GM18517 (cell line): ENCODE measurements around the gene TMOD3.
"Not testable (repeated sequence)": the region's sequence is repeated elsewhere in the genome, so short reads cannot be mapped to it uniquely, and the experiment has no call there.

Source experiments
- ATAC-seq: cut with Tn5 transposase; IDR thresholded peaks from one replicate; pipeline ENCODE4 v1.9.1; 2021; ENCODE audit warnings: mild to moderate bottlenecking, moderate library complexity; ENCODE audit not compliant: unreplicated experiment

Gene TMOD3

DNA sequence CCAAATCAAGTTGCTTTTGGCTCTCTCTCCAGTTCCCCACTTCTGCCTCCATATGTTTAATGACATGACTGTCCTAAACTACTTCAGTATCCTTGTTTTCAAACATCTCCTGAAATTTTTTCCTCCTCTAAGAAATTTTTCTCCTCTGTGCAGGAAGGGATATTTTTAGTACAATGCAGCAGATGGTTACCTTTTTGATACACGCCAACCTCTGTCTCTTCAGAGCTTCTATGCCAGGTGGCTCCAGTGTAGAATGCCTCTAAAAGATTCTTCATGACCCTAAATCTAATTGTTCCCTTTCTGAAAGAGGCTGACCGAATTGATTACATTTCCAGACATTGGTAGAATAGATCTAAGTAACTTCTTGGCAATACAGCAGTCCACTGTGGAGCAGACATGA, 33.7 kb downstream of the TMOD3 start:
- ATAC-seq, result no peak

DNA sequence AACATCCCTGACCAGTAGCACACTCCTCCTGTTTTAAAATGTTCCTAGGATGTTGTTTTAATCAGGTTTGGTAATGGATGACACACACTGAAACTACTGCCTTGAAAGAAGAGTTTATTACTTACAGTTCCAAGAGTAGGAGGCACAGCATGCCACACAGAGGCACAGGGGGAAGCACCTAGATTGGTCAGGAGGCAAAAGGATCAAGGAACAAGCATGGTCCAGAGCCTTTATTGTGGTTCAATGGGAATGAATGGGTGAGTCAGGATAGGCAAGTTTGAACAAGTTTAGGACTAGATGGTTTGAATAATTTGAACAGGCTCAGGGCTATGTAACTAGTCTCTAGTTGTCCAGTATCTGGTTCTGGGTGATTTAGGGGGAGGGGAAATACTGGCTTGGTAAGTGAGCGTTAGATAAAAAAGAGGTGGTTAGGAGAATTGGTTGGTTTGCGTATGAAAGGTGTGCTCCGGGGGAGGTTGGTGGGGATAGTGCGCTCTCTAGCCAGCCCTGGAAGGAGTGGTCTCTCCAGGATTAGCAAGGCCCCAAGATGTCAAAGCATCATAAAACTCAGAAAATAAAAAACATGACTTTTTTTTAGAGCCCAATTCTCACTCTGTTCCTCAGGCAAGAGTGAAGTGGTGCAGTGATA, 35.1 kb downstream of the TMOD3 start:
- ATAC-seq, result no peak

DNA sequence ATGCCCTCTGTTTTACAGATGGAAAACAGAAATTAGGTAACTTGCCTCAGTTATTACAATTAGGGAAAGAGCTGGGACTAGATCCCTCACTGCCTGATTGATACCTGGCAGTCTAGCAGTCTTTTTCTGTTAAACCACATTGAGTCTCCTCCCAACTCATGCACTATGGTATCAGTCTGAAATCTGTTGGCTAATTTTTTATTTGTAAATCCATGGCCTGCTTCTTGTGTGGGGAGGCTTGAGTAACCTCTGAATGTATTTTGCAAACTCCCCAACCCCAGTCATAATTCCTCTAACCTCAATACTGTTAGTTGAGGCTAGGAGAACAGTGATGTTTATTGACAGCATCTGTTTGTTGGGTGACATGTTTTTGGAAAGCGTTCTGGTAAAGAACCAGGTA, 35.9 kb downstream of the TMOD3 start:
- ATAC-seq, result no peak

GRCh38 chr15:51866161-51866560, 36.7 kb downstream of the TMOD3 start:
- ATAC-seq, result no peak

DNA sequence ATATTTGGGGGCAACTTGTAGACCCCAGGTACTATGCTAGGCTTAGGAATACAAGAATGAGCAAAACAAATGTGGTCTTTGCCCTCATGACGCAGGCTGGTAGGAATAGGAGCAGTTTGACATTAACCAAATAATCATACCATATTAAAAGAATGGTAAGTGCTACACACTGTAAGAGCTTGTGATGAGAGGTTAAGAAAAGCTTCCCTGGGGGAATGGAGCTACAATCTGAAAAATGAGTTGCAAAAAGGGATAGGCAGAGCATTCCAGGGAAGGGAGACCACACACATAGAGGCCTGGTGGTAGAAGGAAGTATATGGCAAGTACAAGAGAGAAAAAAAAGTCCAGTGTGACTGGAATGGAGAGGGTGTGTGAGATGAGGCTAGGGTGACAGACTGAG, 37.3 kb downstream of the TMOD3 start:
- ATAC-seq, result no peak

GRCh38 chr15:51869060-51869421, 39.6 kb downstream of the TMOD3 start:
- ATAC-seq, result no peak

- ATAC-seq, result no peak
Observed at GRCh38 chr15:51870774-51871173, 41.3 kb downstream of the TMOD3 start.

DNA sequence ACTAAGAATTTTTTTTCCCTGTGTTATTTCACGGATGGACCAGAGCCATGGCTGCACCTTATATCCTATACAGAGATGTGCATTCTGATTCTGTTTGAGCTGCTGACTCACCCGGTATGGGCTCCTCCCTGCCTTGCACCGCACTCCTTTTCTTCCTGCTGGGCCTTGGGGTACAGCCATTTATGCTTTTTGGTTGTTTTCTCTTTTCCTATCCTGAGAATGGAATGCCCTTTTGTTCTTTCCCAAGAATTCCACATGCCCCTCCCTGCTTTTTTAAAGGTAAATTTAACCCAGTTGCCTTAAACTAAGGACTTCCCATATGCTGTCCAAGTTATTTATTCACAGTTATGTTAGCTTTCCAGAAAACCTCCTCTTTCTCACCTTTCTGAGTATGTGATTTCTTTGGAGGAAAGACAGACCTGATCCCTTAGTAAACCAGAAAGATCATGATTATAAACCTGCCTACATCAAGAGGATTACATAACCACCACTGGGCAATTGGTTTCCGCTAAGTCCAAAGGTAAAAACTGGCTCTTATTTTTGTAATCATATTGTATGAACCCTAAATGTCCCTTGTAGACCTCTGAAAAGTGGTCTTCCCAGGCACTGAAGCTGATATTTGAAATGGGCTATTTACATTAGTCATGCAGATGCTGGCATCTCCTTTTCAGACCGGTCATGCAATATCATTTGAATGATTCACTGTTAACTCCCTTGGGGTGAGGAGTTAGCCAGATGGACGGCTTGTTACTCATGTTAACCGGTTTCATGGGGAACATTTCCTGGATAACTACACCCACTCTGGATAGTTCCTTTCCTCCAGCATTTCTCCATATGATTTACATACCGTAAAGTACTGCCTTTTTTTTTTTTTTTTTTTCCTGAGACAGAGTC, 45.5 kb downstream of the TMOD3 start:
- no peak for ATAC-seq

- no peak for ATAC-seq
Observed at GRCh38 chr15:51876169-51876568, 46.7 kb downstream of the TMOD3 start.

DNA sequence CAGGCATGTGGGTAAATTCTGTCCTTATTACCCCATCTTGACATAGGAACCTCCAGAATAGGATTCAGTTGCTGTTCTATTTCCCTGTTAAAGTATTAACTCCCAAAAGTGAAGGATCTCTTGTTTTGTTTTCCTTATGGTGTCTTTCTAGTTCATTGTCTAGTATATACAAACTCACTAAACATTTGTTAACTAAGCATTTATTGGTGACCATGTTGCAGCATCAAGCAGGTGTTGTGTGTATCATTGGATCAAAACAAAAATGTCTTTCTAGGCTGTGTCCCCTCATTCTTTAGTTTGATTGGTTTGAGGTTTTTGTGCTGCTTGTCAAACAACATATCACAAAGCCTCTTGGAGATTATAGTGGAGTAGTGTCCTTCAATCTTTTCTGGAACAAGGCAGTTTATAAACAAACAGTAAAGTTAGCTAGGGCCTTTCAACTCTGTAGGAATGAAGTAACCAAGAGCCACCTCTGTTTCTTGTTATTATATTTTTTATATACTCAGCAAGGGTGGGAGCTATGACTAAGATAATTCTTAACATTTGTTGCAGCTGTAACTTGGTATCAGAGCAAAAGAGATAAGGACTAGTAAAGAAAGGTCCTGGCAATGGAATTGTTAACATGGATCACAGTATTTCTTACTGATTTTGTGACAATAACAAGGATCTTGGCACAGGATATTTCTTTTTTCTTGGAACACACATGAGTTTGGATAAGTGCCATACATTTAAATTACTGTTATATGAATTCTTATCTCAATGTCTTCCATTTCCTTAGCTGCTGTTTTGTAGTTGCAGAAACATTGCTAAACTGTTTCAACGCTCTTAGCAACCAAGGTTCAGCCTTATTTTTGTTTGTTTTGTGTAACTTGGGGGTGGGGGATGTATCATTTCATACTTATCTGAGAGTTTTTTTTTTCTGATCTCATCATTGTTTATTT, 49.3 kb downstream of the TMOD3 start:
- ATAC-seq, result no peak

- ATAC-seq, result no peak
Observed at GRCh38 chr15:51879555-51879954, 50.1 kb downstream of the TMOD3 start.

DNA sequence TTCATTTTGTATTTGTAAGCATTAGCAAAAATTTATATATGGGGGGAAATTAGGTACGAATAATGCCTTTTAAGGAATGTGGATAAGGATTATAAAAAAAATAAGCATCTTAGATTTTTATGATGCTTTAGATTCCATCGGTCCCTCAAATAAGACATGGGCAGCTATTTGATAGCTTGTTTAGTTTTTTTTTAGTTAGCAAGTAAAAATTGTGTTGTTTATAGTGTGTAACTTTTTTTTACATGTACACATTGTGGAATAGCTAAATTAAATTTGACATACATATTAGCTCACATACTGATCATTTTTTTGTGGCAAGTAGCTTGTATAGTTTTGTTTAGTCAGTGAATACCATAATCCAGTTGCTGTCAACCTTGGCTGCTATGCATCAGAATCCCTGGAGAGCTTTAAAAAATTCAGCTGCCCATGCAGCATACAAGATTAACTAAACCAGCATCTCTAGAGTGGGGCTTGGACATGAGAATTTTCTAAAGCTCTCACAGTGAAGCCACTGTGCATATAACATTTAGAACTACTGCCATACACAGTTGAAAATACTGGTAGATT, 53.9 kb downstream of the TMOD3 start:
- no peak for ATAC-seq

DNA sequence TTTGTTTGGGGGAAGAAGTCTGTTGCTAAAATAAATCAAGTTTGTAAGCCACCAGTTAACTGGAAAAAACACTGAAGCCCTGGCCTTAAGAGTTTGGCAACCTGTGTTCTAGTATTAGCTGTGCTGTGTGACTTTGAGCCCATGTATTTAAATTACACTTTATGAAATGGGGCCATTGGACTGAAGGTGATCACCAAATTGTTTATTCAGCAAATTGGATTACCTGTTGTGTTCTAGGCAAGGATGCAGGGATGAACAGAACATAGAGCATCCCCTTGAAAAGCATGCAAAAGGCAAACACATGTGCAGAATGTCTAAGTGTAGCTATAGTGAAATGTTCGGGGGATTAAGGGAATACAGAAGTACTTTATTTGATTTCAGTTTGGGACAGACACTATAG, 54.6 kb downstream of the TMOD3 start:
- ATAC-seq, result no peak

DNA sequence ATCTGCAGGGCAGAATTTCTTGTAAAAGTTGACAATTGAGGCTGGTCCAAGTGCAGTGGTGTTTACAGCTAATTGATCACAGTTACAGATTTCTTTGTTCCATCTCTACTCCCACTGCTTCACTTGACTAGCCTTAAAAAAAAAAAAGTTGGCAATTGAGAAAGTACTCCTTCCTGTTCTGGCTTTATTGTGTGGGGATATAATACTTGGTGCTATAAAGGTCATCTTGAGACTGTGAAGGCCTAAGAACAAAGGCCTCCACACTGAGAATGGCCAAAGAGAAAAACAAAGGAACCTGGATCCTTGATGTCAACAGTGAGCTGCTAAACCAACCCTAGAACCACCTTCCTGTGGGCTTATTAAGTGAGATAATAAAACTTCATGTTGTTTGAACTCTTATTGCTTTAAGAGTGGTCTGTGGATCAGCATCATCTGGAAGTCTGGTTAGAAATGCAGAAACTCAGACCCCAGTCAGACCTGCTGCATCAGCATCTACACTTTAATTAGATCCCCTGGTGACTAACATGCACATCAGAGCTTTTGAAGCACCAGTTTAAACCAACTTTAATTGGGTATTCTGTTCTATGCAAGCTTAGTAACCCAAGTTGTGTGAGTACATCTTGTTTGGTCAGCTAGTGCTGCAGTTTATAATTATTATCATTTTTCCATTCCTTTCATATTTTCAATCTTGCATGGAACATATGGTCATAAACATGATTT, 55.2 kb downstream of the TMOD3 start:
- no peak for ATAC-seq

DNA sequence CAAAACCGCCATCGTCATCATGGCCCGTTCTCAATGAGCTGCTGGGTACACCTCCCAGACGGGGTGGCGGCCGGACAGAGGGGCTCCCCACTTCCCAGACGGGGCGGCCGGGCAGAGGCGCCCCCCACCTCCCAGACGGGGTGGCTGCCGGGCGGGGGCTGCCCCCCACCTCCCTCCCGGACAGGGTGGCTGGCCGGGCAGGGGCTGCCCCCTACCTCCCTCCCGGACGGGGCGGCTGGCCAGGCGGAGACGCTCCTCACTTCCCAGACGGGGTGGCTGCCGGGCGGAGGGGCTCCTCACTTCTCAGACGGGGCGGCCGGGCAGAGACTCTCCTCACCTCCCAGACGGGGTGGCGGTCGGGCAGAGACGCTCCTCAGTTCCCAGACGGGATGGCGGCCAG, 56.3 kb downstream of the TMOD3 start:
- not testable (repeated sequence) for ATAC-seq

- ATAC-seq, result no peak
Observed at GRCh38 chr15:51887887-51888592, 58.6 kb downstream of the TMOD3 start.

- ATAC-seq, result no peak
Observed at GRCh38 chr15:51888593-51889195, 59.2 kb downstream of the TMOD3 start.

DNA sequence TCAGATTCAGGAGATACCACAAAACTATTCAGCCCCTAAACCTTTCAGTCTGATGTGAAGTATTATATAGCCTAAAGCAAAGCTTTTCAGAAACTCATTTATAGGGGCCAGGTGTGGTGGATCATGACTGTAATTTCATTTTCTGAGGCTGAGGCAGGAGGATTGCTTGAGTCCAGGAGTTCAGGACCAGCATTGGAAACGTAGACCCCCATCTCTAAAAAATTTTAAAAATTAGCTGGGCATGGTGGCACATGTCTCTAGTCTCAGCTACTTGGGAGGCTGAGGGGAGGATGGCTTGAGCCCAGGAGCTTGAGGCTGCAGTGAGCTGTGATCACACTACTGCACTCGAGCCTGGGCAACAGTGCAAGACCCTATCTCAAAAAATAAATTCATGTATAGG, 60.0 kb downstream of the TMOD3 start:
- ATAC-seq, result no peak

DNA sequence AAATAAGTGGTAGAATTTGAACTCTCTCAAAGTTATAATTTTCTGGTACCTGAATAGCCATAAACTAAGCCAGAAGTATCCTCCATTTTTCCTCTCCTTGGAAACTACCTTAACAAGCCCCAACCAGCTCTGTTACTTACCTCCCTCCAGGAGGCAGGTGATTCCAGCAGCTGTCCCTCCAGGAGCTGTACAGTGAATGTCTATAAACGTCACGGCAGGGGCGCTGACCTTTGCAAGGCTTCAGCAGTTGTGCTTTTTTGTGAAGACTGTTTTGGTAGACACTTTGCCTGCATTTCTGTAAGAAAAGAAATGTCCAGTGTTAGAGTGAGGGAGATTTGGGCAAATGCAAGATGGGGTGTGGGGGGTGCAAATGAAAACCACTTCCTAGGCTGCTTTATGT, 75.0 kb downstream of the TMOD3 start:
- no peak for ATAC-seq
